Neural cell (in vitro differentiated cells): Measurements from ENCODE around the gene IL3RA. TPM values are rescaled to one million over a fixed set of nuclear protein-coding genes. Genes with fewer than 3 reads are reported as not detected.

Experiments used
- H2AFZ ChIP-seq: fragments of 200-600, 300-800 bp; sonication (generic), shearing (Covaris generic); 2 replicates; pipeline ENCODE4 v1.6.0; 2014; ENCODE audit warnings: low read depth, mild to moderate bottlenecking, antibody characterized with exemption, low read length, moderate library complexity
- H3F3A ChIP-seq: fragments of 200-600 bp; shearing (Covaris generic); 2 replicates; pipeline ENCODE4 v1.6.1; 2016; ENCODE audit warnings: mild to moderate bottlenecking, moderate library complexity, mixed read lengths, antibody characterized with exemption, low read length; ENCODE audit not compliant: insufficient read depth, poor library complexity, severe bottlenecking
- H3K27ac ChIP-seq: fragments of 200-600, 300-800 bp; sonication (generic), shearing (Covaris generic); 2 replicates; pipeline ENCODE4 v1.5.1; 2014; ENCODE audit warnings: mild to moderate bottlenecking, low read length, moderate library complexity
- H3K27me3 ChIP-seq: fragments of 300-800, 200-600 bp; sonication (generic), shearing (Covaris generic); 2 replicates; pipeline ENCODE4 v1.6.0; 2014; ENCODE audit warnings: mild to moderate bottlenecking, low read depth, low read length, moderate library complexity; ENCODE audit not compliant: insufficient read depth
- H3K36me3 ChIP-seq: fragments of 300-800, 200-600 bp; sonication (generic), shearing (Covaris generic); 2 replicates; pipeline ENCODE4 v1.5.1; 2014; ENCODE audit warnings: mild to moderate bottlenecking, antibody characterized with exemption, low read length, moderate library complexity; ENCODE audit not compliant: insufficient read depth
- H3K4me2 ChIP-seq: fragments of 300-800, 200-600 bp; sonication (generic), shearing (Covaris generic); 2 replicates; pipeline ENCODE4 v1.6.0; 2014; ENCODE audit warnings: mild to moderate bottlenecking, low read length
- H3K4me3 ChIP-seq: fragments of 300-800, 200-600 bp; sonication (generic), shearing (Covaris generic); 2 replicates; pipeline ENCODE4 v1.5.1; 2014; ENCODE audit warnings: mild to moderate bottlenecking, low read length, moderate library complexity
- H3K79me2 ChIP-seq: fragments of 200-600 bp; shearing (Covaris generic); replicated peaks from 2 replicates; pipeline ENCODE4 v1.6.0; 2014; ENCODE audit warnings: mild to moderate bottlenecking, low read length, moderate library complexity; ENCODE audit not compliant: insufficient read depth
- H3K9ac ChIP-seq: fragments of 300-800, 200-600 bp; sonication (generic), shearing (Covaris generic); 2 replicates; pipeline ENCODE4 v1.6.1; 2016; ENCODE audit warnings: mild to moderate bottlenecking, low read length, mixed read lengths
- H3K9me2 ChIP-seq: fragments of 200-600 bp; shearing (Covaris generic); 2 replicates; pipeline ENCODE4 v1.6.1; 2016; ENCODE audit warnings: mild to moderate bottlenecking, low read length, mixed read lengths; ENCODE audit not compliant: insufficient read depth
- H3K9me3 ChIP-seq: fragments of 200-600, 300-800 bp; sonication (generic), shearing (Covaris generic); 2 replicates; pipeline ENCODE4 v1.6.1; 2016; ENCODE audit warnings: mild to moderate bottlenecking, mixed run types, low read length, moderate library complexity, mixed read lengths
- H4K20me1 ChIP-seq: fragments of 200-600 bp; shearing (Covaris generic); 2 replicates; pipeline ENCODE4 v1.6.1; 2016; ENCODE audit warnings: mild to moderate bottlenecking, mixed run types; ENCODE audit not compliant: insufficient read depth
- EP300 ChIP-seq: fragments of 450-650 bp; conservative IDR thresholded peaks from 2 replicates; pipeline ENCODE4 v1.6.1; 2014; ENCODE audit warnings: antibody characterized with exemption, mild to moderate bottlenecking, moderate library complexity; ENCODE audit not compliant: poor library complexity, severe bottlenecking
- EZH2 ChIP-seq: fragments of 200-600, 300-800 bp; shearing (Covaris generic), sonication (generic); IDR thresholded peaks from 2 replicates; pipeline ENCODE4 v1.6.1; 2014; ENCODE audit warnings: antibody characterized with exemption, low read length, borderline replicate concordance, mild to moderate bottlenecking; ENCODE audit not compliant: insufficient read depth, poor library complexity, severe bottlenecking
- MXI1 ChIP-seq: fragments of 450-650 bp; conservative IDR thresholded peaks from 2 replicates; pipeline ENCODE4 v1.6.1; 2014; ENCODE audit warnings: antibody characterized with exemption, mild to moderate bottlenecking; ENCODE audit not compliant: poor library complexity, severe bottlenecking
- POLR2AphosphoS5 ChIP-seq: IDR thresholded peaks from 2 replicates; pipeline ENCODE4 v1.6.1; 2012
- RAD21 ChIP-seq: fragments of 450-650 bp; conservative IDR thresholded peaks from 2 replicates; pipeline ENCODE4 v1.6.1; 2014; ENCODE audit warnings: antibody characterized with exemption, mild to moderate bottlenecking, moderate library complexity
- REST ChIP-seq: IDR thresholded peaks from 2 replicates; pipeline ENCODE4 v1.6.1; 2012; ENCODE audit warnings: borderline replicate concordance
- SMC3 ChIP-seq: fragments of 450-650 bp; conservative IDR thresholded peaks from 2 replicates; pipeline ENCODE4 v1.6.1; 2014; ENCODE audit warnings: antibody characterized with exemption, mild to moderate bottlenecking, moderate library complexity; ENCODE audit not compliant: poor library complexity
- TAF1 ChIP-seq: IDR thresholded peaks from 2 replicates; pipeline ENCODE4 v1.6.1; 2012; ENCODE audit warnings: low read depth
- polyA plus RNA-seq: library from polyadenylated mRNA; depleted of rRNA; stranded (reverse); fragments of >200 nt; gene quantifications from 2 replicates; pipeline ENCODE4 v1.2.3, GENCODE V29; 2014
- TF ChIP-seq, protein P1 (sequence below): fragments of 450-650 bp; IDR thresholded peaks from 2 replicates; pipeline ENCODE4 v1.5.1; 2014; ENCODE audit warnings: antibody characterized with exemption, mild to moderate bottlenecking, moderate library complexity; ENCODE audit not compliant: poor library complexity, severe bottlenecking

Gene IL3RA
- polyA plus RNA-seq, 1 donor from 2014 or later, result not detected

DNA sequence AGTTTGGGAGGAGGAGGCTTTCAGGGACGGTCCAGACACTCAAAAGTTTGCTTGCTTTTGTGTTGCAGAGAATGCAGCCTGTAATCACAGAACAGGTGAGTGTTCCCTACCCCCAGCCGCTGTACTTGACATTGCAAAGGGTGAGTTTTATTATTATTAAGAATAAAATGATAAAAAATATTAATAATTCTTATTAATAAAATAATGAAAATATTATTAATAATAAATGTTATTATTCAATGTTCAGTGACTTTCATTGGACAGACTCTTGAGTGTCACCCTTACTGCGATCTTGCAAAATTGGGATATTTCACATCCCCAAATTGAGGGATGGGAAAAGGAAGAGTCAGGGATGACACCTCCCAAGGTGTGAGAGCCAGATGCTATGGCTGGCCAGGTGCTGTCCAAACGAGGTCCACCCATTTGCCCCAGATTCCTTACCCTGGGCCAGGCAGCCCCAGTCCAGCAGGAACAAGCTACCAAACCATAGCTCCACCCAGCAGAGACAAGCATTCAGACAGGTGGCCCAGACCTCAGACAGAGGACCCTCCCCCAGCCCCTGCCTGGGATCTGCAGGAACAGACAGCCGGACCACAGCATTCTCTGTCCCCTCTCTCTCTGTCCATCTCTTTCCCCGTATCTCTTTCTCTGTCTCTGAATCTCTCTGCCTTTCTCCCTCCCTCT, 22.4 kb downstream of the IL3RA start:
- Histone ChIP-seq H3K27ac (no peak overlapping the region), H3F3A (no peaks in the 10 kb centered on the region), H3K79me2 (no peaks in the 10 kb centered on the region), H3K9ac (no peak overlapping the region), H3K4me2 (no peak overlapping the region), H3K9me3 (no peaks in the 10 kb centered on the region), H3K9me2 (no peaks in the 10 kb centered on the region), H2AFZ (no peak overlapping the region), H3K4me3 (no peak overlapping the region), H3K36me3 (no peaks in the 10 kb centered on the region), H3K27me3 (no peaks in the 10 kb centered on the region), H4K20me1 (no peaks in the 10 kb centered on the region)
- TF ChIP-seq MXI1 (no peak), EZH2 (no peak), REST (no peak), SMC3 (no peak)

GRCh38 chrX:1359477-1359873, 22.9 kb downstream of the IL3RA start:
- no peak for TF ChIP-seq POLR2AphosphoS5
- TF ChIP-seq, protein P1, sequence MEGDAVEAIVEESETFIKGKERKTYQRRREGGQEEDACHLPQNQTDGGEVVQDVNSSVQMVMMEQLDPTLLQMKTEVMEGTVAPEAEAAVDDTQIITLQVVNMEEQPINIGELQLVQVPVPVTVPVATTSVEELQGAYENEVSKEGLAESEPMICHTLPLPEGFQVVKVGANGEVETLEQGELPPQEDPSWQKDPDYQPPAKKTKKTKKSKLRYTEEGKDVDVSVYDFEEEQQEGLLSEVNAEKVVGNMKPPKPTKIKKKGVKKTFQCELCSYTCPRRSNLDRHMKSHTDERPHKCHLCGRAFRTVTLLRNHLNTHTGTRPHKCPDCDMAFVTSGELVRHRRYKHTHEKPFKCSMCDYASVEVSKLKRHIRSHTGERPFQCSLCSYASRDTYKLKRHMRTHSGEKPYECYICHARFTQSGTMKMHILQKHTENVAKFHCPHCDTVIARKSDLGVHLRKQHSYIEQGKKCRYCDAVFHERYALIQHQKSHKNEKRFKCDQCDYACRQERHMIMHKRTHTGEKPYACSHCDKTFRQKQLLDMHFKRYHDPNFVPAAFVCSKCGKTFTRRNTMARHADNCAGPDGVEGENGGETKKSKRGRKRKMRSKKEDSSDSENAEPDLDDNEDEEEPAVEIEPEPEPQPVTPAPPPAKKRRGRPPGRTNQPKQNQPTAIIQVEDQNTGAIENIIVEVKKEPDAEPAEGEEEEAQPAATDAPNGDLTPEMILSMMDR, result no peak
- no peak for TF ChIP-seq MXI1
- TF ChIP-seq SMC3, result no peak
- TF ChIP-seq REST, result no peak
- no peak for TF ChIP-seq EP300
- TF ChIP-seq RAD21, result no peak
- no peak for TF ChIP-seq TAF1
- TF ChIP-seq EZH2, result no peak
- Histone ChIP-seq H3F3A (no peaks in the 10 kb centered on the region), H3K27ac (no peak overlapping the region), H3K36me3 (no peaks in the 10 kb centered on the region), H3K9me2 (no peaks in the 10 kb centered on the region), H3K9ac (no peak overlapping the region), H3K4me3 (no peak overlapping the region), H4K20me1 (no peaks in the 10 kb centered on the region), H3K27me3 (no peaks in the 10 kb centered on the region), H3K4me2 (no peak overlapping the region), H2AFZ (no peak overlapping the region), H3K79me2 (no peaks in the 10 kb centered on the region), H3K9me3 (no peaks in the 10 kb centered on the region)
